H1 (cell line): ENCODE measurements around the gene CUL4A. TPM values are rescaled to one million over a fixed set of nuclear protein-coding genes. Genes with fewer than 3 reads are reported as not detected.

Experiments
- GABPA ChIP-seq: IDR thresholded peaks from 2 replicates; pipeline ENCODE4 v1.6.1; 2011; ENCODE audit warnings: mild to moderate bottlenecking, low read length, moderate library complexity, borderline replicate concordance; ENCODE audit not compliant: insufficient read depth
- POU5F1 ChIP-seq: IDR thresholded peaks from 2 replicates; pipeline ENCODE4 v1.6.1; 2011; ENCODE audit warnings: low read depth, mild to moderate bottlenecking, low read length, moderate library complexity
- RBBP5 ChIP-seq: IDR thresholded peaks from 2 replicates; pipeline ENCODE4 v1.7.1; 2012; ENCODE audit warnings: low read depth, mild to moderate bottlenecking, inconsistent platforms, low read length, moderate library complexity, borderline replicate concordance
- polyA plus RNA-seq, 7 experiments: library from polyadenylated mRNA; depleted of rRNA in 3 of 7; stranded (reverse) in 5 of 7; unstranded in 2 of 7; fragments of >200 nt in 5 of 7; fragments of 200-250 nt in 2 of 7; gene quantifications; 1 replicate in 5 of 7; 2 replicates in 1 of 7; 4 replicates in 1 of 7; pipeline versions ENCODE4 v1.2.1 to v1.2.3, GENCODE V29; 2011 to 2013; ENCODE audit warnings: missing spikeins in 2 of 7, mixed read lengths in 2 of 7
- total RNA-seq: library from RNA; stranded (reverse); fragmentation: NEBNext Ultra II Directional; extraction: Animal tissue kit (Norgen Biotek cat#: 25700); gene quantifications from 2 replicates; pipeline ENCODE4 v1.2.1, GENCODE V29; 2021
- TF ChIP-seq, protein P1 (sequence below), 3 experiments: IDR thresholded peaks; 1 replicate in 2 of 3; 2 replicates in 1 of 3; pipeline versions ENCODE4 v1.5.1 to v1.6.1; 2011; ENCODE audit warnings: low read length in 3 of 3, mild to moderate bottlenecking in 3 of 3, inconsistent platforms in 2 of 3, low read depth in 1 of 3, moderate library complexity in 1 of 3; ENCODE audit not compliant: insufficient read depth in 1 of 3; ENCODE audit errors: control extremely low read depth in 1 of 3

CUL4A gene
- total and polyA plus RNA-seq, 2 of the 8 experiments (the other 6 are each of a cell fraction or from before 2014, with no cell fraction given), result 54.7 to 101 TPM

DNA sequence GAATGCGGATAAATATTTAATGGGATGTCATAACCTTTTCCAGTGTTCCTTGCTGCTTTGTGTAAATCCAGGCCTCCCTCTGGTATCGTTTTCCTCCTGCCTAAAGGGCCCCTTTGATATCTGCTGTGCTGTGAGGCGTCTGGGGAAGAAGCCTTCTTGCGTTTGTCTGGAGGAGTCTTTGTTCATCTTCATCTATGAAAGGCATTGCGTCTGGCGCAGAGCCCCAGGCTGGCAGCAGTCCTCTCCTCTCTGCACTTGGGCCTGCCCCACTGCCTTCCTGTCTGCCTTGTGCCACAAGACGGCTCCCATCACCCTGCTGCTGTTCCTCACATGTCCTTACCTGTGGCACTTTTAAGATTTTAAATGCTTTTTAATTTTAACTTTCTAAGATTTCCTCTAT is 41.2 kb upstream of the CUL4A start (continued):
- TF ChIP-seq, protein P1, sequence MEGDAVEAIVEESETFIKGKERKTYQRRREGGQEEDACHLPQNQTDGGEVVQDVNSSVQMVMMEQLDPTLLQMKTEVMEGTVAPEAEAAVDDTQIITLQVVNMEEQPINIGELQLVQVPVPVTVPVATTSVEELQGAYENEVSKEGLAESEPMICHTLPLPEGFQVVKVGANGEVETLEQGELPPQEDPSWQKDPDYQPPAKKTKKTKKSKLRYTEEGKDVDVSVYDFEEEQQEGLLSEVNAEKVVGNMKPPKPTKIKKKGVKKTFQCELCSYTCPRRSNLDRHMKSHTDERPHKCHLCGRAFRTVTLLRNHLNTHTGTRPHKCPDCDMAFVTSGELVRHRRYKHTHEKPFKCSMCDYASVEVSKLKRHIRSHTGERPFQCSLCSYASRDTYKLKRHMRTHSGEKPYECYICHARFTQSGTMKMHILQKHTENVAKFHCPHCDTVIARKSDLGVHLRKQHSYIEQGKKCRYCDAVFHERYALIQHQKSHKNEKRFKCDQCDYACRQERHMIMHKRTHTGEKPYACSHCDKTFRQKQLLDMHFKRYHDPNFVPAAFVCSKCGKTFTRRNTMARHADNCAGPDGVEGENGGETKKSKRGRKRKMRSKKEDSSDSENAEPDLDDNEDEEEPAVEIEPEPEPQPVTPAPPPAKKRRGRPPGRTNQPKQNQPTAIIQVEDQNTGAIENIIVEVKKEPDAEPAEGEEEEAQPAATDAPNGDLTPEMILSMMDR (IDR thresholded peaks at IDR 0.05; ENCODE audit: control extremely low read depth in 1 of 3, insufficient read depth in 1 of 3, low read depth in 1 of 3, low read length in 3 of 3), result no peak
- no peak for TF ChIP-seq POU5F1
- no peak for TF ChIP-seq RBBP5
- no peak for TF ChIP-seq GABPA
